GM06990 (cell line): ENCODE data around the gene MTRFR.

Source experiments
- DNase-seq: peaks from one replicate; pipeline ENCODE4 v3.0.0-alpha.2; 2011; ENCODE audit not compliant: insufficient read length; ENCODE audit errors: extremely low read depth
- H3K27me3 ChIP-seq: replicated peaks from 2 replicates; pipeline ENCODE4 v1.6.0; 2011; ENCODE audit warnings: low read length; ENCODE audit not compliant: control insufficient read depth, insufficient read depth
- H3K36me3 ChIP-seq: 2 replicates; pipeline ENCODE4 v1.5.1; 2011; ENCODE audit warnings: low read length; ENCODE audit not compliant: control insufficient read depth, insufficient read depth
- H3K4me3 ChIP-seq: replicated peaks from 2 replicates; pipeline ENCODE4 v1.5.1; 2011; ENCODE audit warnings: low read depth, mild to moderate bottlenecking, control low read depth, low read length
- TF ChIP-seq, protein P1 (sequence below): IDR thresholded peaks from 2 replicates; pipeline ENCODE4 v1.5.1; 2011; ENCODE audit warnings: low read length, control low read depth, mild to moderate bottlenecking, inconsistent platforms; ENCODE audit not compliant: insufficient read depth, poor library complexity, severe bottlenecking

MTRFR gene

DNA sequence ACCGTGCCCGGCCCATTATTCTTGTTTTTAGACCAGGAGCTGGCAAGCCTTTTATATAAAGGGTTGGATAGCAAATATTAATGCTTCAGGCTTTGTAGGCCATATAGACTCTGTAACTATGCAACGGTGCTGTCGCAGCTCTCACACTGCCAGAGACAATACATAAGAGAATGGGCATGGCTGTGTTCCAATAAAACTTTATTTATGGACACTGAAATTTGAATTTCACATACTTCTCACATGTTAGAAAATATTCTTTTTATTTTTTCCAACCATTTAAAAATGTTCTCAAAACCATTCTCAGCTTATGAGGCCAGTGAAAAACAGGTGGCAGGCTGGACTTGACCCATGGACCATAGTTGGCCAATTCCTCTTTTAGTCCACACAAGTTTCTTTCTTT is 51.4 kb downstream of the MTRFR start:
- H3K36me3 ChIP-seq, result no peaks in the 10 kb centered on the region; the same call in none of the 2 replicates
- no peak overlapping the region for H3K4me3 ChIP-seq
- no peak for DNase-seq
- TF ChIP-seq, protein P1, sequence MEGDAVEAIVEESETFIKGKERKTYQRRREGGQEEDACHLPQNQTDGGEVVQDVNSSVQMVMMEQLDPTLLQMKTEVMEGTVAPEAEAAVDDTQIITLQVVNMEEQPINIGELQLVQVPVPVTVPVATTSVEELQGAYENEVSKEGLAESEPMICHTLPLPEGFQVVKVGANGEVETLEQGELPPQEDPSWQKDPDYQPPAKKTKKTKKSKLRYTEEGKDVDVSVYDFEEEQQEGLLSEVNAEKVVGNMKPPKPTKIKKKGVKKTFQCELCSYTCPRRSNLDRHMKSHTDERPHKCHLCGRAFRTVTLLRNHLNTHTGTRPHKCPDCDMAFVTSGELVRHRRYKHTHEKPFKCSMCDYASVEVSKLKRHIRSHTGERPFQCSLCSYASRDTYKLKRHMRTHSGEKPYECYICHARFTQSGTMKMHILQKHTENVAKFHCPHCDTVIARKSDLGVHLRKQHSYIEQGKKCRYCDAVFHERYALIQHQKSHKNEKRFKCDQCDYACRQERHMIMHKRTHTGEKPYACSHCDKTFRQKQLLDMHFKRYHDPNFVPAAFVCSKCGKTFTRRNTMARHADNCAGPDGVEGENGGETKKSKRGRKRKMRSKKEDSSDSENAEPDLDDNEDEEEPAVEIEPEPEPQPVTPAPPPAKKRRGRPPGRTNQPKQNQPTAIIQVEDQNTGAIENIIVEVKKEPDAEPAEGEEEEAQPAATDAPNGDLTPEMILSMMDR, result no peak
- no peaks in the 10 kb centered on the region for H3K27me3 ChIP-seq

DNA sequence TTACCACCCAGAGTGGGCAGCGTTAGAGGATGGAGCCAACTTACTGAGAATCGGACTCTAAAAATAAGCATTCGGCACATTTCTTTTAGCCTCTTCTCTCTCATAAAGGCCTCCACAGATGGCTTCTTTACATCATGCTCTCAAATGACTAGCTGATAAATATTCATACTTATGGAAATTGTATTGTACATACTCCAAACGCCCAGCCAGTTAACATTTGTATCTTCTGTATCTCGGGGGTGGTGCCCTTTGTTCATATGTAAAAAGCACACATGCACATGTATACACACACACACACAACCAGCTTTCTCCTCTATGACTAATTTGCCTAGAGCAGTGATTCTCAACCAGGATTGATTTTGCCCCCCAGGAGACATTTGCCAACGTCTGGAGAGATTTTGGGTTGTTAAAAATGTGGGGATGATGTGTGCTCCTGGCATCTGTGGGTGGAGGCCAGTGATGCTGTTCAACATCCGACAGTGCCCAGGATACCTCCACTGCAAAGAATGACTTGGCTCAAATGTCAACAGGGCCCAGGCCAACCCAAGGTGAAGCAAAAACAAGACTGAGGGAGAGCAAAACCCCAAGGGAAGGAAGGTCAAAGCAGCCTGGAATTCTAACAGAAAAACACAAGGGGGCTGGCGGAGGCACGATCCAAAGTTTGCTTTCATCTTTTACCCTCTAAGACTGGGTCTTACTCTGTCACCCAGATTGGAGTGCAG is 53.6 kb downstream of the MTRFR start:
- no peaks in the 10 kb centered on the region for H3K27me3 ChIP-seq
- DNase-seq, result no peak
- no peak overlapping the region for H3K4me3 ChIP-seq
- TF ChIP-seq, protein P1, result no peak
- peaks cover 2% of the 10 kb centered on the region for H3K36me3 ChIP-seq

DNA sequence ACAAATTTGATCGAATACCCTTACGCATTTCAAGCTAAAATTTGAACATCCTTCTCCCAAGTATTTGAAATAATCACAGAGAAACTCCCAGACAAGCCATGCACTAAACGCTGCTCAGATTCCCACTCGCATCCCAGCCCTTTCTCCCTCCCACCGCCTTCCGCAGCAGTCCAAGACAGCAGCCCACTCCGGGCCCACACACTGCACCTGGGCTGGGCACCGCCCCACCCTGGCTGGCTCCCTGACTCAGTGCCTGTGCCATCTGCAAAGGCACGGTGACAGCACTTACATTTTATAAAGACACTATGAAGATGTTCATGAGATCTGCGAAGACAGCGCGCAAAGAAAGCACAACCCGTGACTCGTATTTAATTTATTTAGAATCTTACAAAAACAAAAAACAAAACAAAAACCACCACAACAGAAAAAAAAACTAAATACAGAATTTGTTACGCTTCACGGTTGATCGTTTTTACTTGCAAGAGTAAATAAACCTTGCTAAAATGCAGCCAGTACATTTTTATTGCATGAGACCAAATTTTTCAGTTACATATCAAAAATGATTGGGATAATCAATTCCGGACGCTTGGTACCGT is 55.6 kb downstream of the MTRFR start:
- TF ChIP-seq, protein P1, result no peak
- H3K36me3 ChIP-seq, result peaks cover 7% of the 10 kb centered on the region
- DNase-seq, result no peak
- H3K27me3 ChIP-seq, result no peaks in the 10 kb centered on the region
- H3K4me3 ChIP-seq, result no peak overlapping the region

- no peak for DNase-seq
- Histone ChIP-seq H3K4me3 (no peak overlapping the region), H3K27me3 (no peaks in the 10 kb centered on the region), H3K36me3 (peaks cover 7% of the 10 kb centered on the region)
- TF ChIP-seq, protein P1, result no peak
These were observed 56.7 kb downstream of the MTRFR start for GRCh38 chr12:123289911-123290310.

- TF ChIP-seq, protein P1, result no peak
- Histone ChIP-seq H3K4me3 (no peak overlapping the region), H3K27me3 (no peaks in the 10 kb centered on the region), H3K36me3 (peaks cover 17% of the 10 kb centered on the region)
- DNase-seq, result no peak
These were observed 60.0 kb downstream of the MTRFR start for GRCh38 chr12:123293178-123293760.
